ENCODE measurements around the gene CRELD2. TPM values are rescaled to one million over a fixed set of nuclear protein-coding genes. Genes with fewer than 3 reads are reported as not detected.

Gene CRELD2
- total and polyA plus RNA-seq, 2 of the 4 experiments (the other 2 are of a cell fraction): 36.2 to 70.7 TPM

- no peak for TF ChIP-seq MAFK (IDR thresholded peaks at IDR 0.05; ENCODE audit: low read depth, low read length)
Observed at GRCh38 chr22:49976439-49977175, 58.2 kb downstream of the CRELD2 start (continued).

Small RNA genes within 50 kb of the gene (microRNA-seq; reads per million reads assigned to microRNA genes)
- 0 to 0.37 reads per million in 2 experiments for gene MIR6821 (ENCODE audit: insufficient read depth in 1 of 2, insufficient read length in 1 of 2, unreplicated experiment in 1 of 2)

Small RNA genes within 50 kb of the gene (small RNA-seq; reads per million reads assigned to genes)
- 0 to 15.1 (median 0) reads per million in 5 experiments for gene MIR6821

Other genes with a start within 250 kb of the CRELD2 start
- gene BRD1, start 90.8 kb upstream of the CRELD2 start, total RNA-seq (2012; rRNA removed): 10.0 and 10.8 TPM in 2 replicates
- 9.4 and 10.6 TPM in 2 replicates for gene BRD1, start 90.8 kb upstream of the CRELD2 start, polyA plus RNA-seq (2012; rRNA removed)
- 9.3 and 10.6 TPM in 2 replicates for gene ZBED4, start 64.8 kb upstream of the CRELD2 start, total RNA-seq (2012; rRNA removed)
- gene ZBED4, start 64.8 kb upstream of the CRELD2 start, polyA plus RNA-seq (2012; rRNA removed): 9.6 and 10.5 TPM in 2 replicates
- 5.6 and 7.2 TPM in 2 replicates for gene ALG12, start 196 bp upstream of the CRELD2 start, total RNA-seq (2012; rRNA removed)
- gene ALG12, start 196 bp upstream of the CRELD2 start, polyA plus RNA-seq (2012; rRNA removed): 10.9 and 11.2 TPM in 2 replicates
- gene PIM3, start 42.1 kb downstream of the CRELD2 start, total RNA-seq (2012; rRNA removed): 8.6 and 10.3 TPM in 2 replicates
- gene PIM3, start 42.1 kb downstream of the CRELD2 start, polyA plus RNA-seq (2012; rRNA removed): 24.7 and 28.6 TPM in 2 replicates
- gene IL17REL, start 94.1 kb downstream of the CRELD2 start, total RNA-seq (2012; rRNA removed): not detected in 2 replicates
- gene IL17REL, start 94.1 kb downstream of the CRELD2 start, polyA plus RNA-seq (2012; rRNA removed): not detected in 2 replicates
- gene TTLL8, start 139.7 kb downstream of the CRELD2 start, total RNA-seq (2012; rRNA removed): not detected in 2 replicates
- gene TTLL8, start 139.7 kb downstream of the CRELD2 start, polyA plus RNA-seq (2012; rRNA removed): not detected in 2 replicates
- not detected in 2 replicates for gene MLC1, start 166.8 kb downstream of the CRELD2 start, total RNA-seq (2012; rRNA removed)
- gene MLC1, start 166.8 kb downstream of the CRELD2 start, polyA plus RNA-seq (2012; rRNA removed): 0.07 and 0.10 TPM in 2 replicates
- 0.72 and 0.83 TPM in 2 replicates for gene MOV10L1, start 171.4 kb downstream of the CRELD2 start, total RNA-seq (2012; rRNA removed)
- 0.83 and 1.4 TPM in 2 replicates for gene MOV10L1, start 171.4 kb downstream of the CRELD2 start, polyA plus RNA-seq (2012; rRNA removed)

Measured in IMR-90 (cell line).